Measurements from ENCODE around the gene PDE11A. TPM values are rescaled to one million over a fixed set of nuclear protein-coding genes. Genes with fewer than 3 reads are reported as not detected.

The PDE11A gene
- total and polyA plus RNA-seq, 8 donors: 0.28 to 5.0 (median 1.7) TPM

DNA sequence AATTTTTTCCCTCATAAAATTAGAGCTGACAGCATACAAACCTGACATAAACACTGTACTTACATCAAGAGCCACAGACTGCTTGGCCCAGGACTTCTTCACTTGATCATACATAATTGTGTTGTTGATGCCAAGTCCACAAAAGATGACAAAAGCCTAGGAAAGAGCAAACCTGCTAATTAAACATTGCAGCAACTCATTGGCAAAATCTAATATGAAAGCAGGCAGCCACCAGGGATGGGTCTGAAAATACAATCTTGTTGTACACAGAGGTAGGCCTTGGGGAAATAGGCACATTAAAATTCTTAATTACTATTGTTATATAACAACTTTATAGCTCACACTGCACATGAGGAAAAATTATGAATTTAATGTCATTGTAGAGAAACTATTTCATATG is 255.8 kb downstream of the PDE11A start:
- intact Hi-C loops (cut with DNase I): no loop called here
- TF ChIP-seq, protein P1, sequence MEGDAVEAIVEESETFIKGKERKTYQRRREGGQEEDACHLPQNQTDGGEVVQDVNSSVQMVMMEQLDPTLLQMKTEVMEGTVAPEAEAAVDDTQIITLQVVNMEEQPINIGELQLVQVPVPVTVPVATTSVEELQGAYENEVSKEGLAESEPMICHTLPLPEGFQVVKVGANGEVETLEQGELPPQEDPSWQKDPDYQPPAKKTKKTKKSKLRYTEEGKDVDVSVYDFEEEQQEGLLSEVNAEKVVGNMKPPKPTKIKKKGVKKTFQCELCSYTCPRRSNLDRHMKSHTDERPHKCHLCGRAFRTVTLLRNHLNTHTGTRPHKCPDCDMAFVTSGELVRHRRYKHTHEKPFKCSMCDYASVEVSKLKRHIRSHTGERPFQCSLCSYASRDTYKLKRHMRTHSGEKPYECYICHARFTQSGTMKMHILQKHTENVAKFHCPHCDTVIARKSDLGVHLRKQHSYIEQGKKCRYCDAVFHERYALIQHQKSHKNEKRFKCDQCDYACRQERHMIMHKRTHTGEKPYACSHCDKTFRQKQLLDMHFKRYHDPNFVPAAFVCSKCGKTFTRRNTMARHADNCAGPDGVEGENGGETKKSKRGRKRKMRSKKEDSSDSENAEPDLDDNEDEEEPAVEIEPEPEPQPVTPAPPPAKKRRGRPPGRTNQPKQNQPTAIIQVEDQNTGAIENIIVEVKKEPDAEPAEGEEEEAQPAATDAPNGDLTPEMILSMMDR (IDR thresholded peaks at IDR 0.05): no peak
- Histone ChIP-seq H3K36me3 (no peaks in the 10 kb centered on the region), H3K9me3 (no peaks in the 10 kb centered on the region), H3K4me3 (no peak overlapping the region), H3K4me1 (no peaks in the 10 kb centered on the region), H3K27ac (no peak overlapping the region), H3K27me3 (no peaks in the 10 kb centered on the region)
- FAIRE-seq (no peak), ATAC-seq (no peak), DNase-seq (no peak)

DNA sequence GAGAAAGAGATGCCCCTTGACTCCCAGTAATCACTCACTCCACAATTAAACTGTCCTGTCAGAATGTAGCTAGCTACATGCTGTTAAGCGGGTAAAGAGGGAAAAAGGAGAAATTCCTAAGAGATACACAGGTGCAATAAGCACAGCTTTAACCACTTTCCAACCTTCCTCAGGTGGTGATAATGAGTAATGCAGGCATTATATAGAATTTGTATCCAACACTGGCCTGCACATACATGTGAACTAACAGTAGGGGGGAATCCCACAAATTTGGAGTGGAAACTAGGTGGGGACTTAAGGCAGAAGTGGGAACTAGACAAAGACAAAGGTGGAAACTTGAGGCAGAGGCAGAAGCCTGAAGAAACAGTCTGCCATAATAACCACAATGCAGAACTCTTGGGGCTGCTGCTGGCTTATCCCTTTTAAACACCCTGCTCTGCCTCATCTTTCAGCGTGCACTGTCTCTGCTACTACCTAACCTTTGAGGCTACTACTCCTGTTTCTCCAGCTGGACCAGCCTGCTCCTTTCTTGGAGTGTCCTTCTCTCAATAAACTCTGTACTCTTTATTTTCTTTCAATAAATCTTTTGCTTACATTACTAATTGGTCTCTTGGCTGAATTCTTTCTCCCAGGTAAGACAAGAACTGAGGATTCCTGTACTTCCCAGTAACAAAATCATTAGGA is 259.7 kb downstream of the PDE11A start:
- H3K27ac ChIP-seq: no peak overlapping the region
- WGBS, 2 donors: 89 to 93% methylated on average over 2 of the region's 2 CpGs
- ATAC-seq (no peak), DNase-seq (no peak), FAIRE-seq (no peak)
- no peaks in the 10 kb centered on the region for H3K36me3 ChIP-seq
- H3K27me3 ChIP-seq: no peaks in the 10 kb centered on the region
- H3K4me1 ChIP-seq: no peaks in the 10 kb centered on the region
- intact Hi-C loops (cut with DNase I): no loop called here
- no peak overlapping the region for H3K4me3 ChIP-seq
- no peaks in the 10 kb centered on the region for H3K9me3 ChIP-seq
- TF ChIP-seq, protein P1 (IDR thresholded peaks at IDR 0.05): no peak

GRCh38 chr2:177810906-177811305 is 261.7 kb downstream of the PDE11A start:
- Histone ChIP-seq H3K4me3 (no peak overlapping the region), H3K36me3 (no peaks in the 10 kb centered on the region), H3K27me3 (no peaks in the 10 kb centered on the region), H3K9me3 (no peaks in the 10 kb centered on the region), H3K4me1 (no peaks in the 10 kb centered on the region), H3K27ac (no peak overlapping the region)
- no peak for FAIRE-seq
- intact Hi-C loops (cut with DNase I): no loop called here
- TF ChIP-seq, protein P1 (IDR thresholded peaks at IDR 0.05): no peak
- ATAC-seq: no peak
- no peak for DNase-seq

DNA sequence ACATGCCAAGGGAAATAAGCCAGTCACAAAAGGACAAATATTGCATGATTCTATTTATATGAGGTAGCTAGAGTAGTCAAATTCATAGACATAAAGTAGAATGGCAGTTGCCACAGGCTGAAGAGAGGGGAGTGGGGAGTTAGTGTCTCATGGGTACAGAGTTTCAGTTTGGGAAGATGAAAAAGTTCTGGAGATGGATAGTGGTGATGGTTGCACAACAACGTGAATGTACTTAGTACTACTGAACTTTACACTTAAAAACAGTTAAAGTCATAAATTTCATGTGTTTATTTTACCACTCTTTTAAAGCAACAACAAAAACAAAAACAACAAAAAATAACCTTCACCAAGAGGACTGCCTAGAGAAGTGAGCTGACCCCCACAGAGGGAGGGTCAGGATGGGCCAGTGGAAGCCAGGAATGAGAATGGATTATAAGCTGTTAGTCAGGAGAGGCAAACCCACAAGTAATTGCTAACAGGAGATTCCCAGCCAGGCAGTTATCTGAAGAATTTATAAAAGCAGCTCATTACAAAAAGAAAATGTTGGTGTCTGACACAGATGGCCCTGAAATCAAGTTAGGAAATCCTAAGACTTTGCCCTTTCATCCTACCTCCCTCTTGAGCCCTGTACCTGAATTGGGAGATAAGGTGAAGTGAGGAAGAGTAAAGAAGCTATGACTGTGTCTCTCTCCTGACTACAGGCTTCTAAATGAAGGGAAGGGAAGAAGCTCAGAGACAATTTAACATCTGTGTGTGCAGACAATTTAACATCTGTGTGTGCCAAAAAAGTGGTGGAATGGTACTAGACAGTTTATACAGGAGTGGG is 263.4 kb downstream of the PDE11A start:
- H3K4me1 ChIP-seq: no peaks in the 10 kb centered on the region
- ATAC-seq (no peak), DNase-seq (no peak), FAIRE-seq (no peak)
- TF ChIP-seq, protein P1 (IDR thresholded peaks at IDR 0.05): no peak
- no peak overlapping the region for H3K27ac ChIP-seq
- no peaks in the 10 kb centered on the region for H3K36me3 ChIP-seq
- no peak overlapping the region for H3K4me3 ChIP-seq
- intact Hi-C loops (cut with DNase I): no loop called here
- H3K9me3 ChIP-seq: no peaks in the 10 kb centered on the region
- 85 to 95% methylated on average over 1 of the region's 1 CpG for WGBS, 2 donors
- H3K27me3 ChIP-seq: no peaks in the 10 kb centered on the region

GRCh38 chr2:177806025-177806424 is 266.6 kb downstream of the PDE11A start:
- no peaks in the 10 kb centered on the region for H3K36me3 ChIP-seq
- TF ChIP-seq, protein P1 (IDR thresholded peaks at IDR 0.05): no peak
- H3K4me1 ChIP-seq: no peaks in the 10 kb centered on the region
- H3K27ac ChIP-seq: no peak overlapping the region
- DNase-seq (no peak), FAIRE-seq (no peak), ATAC-seq (no peak)
- intact Hi-C loops (cut with DNase I): no loop called here
- H3K9me3 ChIP-seq: no peaks in the 10 kb centered on the region
- H3K4me3 ChIP-seq: no peak overlapping the region
- H3K27me3 ChIP-seq: no peaks in the 10 kb centered on the region

All from pancreas (tissue), 10 donors.